HepG2 (cell line): ENCODE measurements around the gene ACSF3. TPM values are rescaled to one million over a fixed set of nuclear protein-coding genes. Genes with fewer than 3 reads are reported as not detected.

Source experiments
- ATAC-seq: fragments of 200-7000 bp; cut with Tn5 transposase; 3 replicates; pipeline ENCODE4 v1.9.1; 2020; ENCODE audit warnings: mild to moderate bottlenecking, moderate library complexity
- BruUV-seq: library from RNA; stranded (reverse); fragments of 400-500 nt; replicated peaks from 2 replicates; lab custom pipeline; 2021; lab: Mats Ljungman, UMichigan
- CTCF ChIA-PET: fragments of 300-600 bp; formaldehyde crosslinking; extraction: SDS; loops from one replicate; lab custom pipeline; 2021; ENCODE audit warnings: low total read pairs, inconsistent platforms, low intra/inter-chr PET ratio; lab: Yijun Ruan, JAX
- POLR2A ChIA-PET: fragments of 350-600 bp; sonication (Branson Sonifier 250); formaldehyde crosslinking; loops from one replicate; lab custom pipeline; 2020; ENCODE audit warnings: antibody characterized with exemption, inconsistent platforms; lab: Yijun Ruan, JAX
- DNase-seq: peaks from one replicate; pipeline ENCODE4 v3.0.0-alpha.2; 2015; ENCODE audit warnings: low spot score
- FAIRE-seq: peaks from 3 replicates; lab custom pipeline; 2011; peaks lifted over from hg19 to GRCh38; lab: Jason Lieb, UNC
- H2AFZ ChIP-seq: one replicate; pipeline ENCODE4 v1.6.1; 2011; ENCODE audit warnings: low read length, inconsistent platforms
- H3K27ac ChIP-seq: fragments of 300-600 bp; 3 replicates; pipeline ENCODE4 v1.8.0; 2011; ENCODE audit warnings: mixed run types, mild to moderate bottlenecking, mixed read lengths, low read length, inconsistent platforms; ENCODE audit not compliant: insufficient read depth; ENCODE audit errors: extremely low read length
- H3K27me3 ChIP-seq, 2 experiments: fragments of 200-600 bp in 1 of 2; 2 replicates in 1 of 2; 3 replicates in 1 of 2; pipeline versions ENCODE4 v1.6.0 to v1.8.0; 2011; ENCODE audit warnings: low read length in 2 of 2, mild to moderate bottlenecking in 2 of 2, moderate library complexity in 2 of 2, inconsistent platforms in 1 of 2; ENCODE audit not compliant: insufficient read depth in 2 of 2, control insufficient read depth in 1 of 2
- H3K36me3 ChIP-seq, 2 experiments: fragments of 200-600 bp in 1 of 2; replicated peaks in 1 of 2; 2 replicates in 1 of 2; 3 replicates in 1 of 2; pipeline versions ENCODE4 v1.5.1 to v1.8.0; 2011; ENCODE audit warnings: low read length in 2 of 2, inconsistent platforms in 1 of 2; ENCODE audit not compliant: insufficient read depth in 2 of 2, control insufficient read depth in 1 of 2
- H3K4me1 ChIP-seq: 2 replicates; pipeline ENCODE4 v1.5.1; 2012; ENCODE audit warnings: low read length, inconsistent platforms; ENCODE audit not compliant: insufficient read depth
- H3K4me2 ChIP-seq: 2 replicates; pipeline ENCODE4 v1.6.0; 2011; ENCODE audit warnings: low read depth, low read length, inconsistent platforms
- H3K4me3 ChIP-seq, 3 experiments: fragments of 200-600 bp in 1 of 3; sonication (generic), shearing (Covaris generic) in 1 of 3; replicated peaks in 1 of 3; 2 replicates each; pipeline ENCODE4 v1.5.1; 2011 to 2016; ENCODE audit warnings: low read length in 3 of 3, inconsistent platforms in 2 of 3, low read depth in 2 of 3, mild to moderate bottlenecking in 2 of 3, control low read depth in 1 of 3, mixed read lengths in 1 of 3; ENCODE audit not compliant: insufficient read depth in 1 of 3
- H3K79me2 ChIP-seq: one replicate; pipeline ENCODE4 v1.6.1; 2011; ENCODE audit warnings: low read length, inconsistent platforms; ENCODE audit not compliant: insufficient read depth
- H3K9ac ChIP-seq: 2 replicates; pipeline ENCODE4 v1.6.0; 2011; ENCODE audit warnings: mild to moderate bottlenecking, low read depth, low read length, inconsistent platforms; ENCODE audit not compliant: insufficient read depth
- H3K9me3 ChIP-seq: 2 replicates; pipeline ENCODE4 v1.5.1; 2012; ENCODE audit warnings: mild to moderate bottlenecking, low read length
- H4K20me1 ChIP-seq: 2 replicates; pipeline ENCODE4 v1.6.0; 2011; ENCODE audit warnings: inconsistent platforms, mild to moderate bottlenecking, low read length, moderate library complexity; ENCODE audit not compliant: insufficient read depth
- AGO1 ChIP-seq: fragments of 200-400 bp; formaldehyde crosslinking; IDR thresholded peaks from 2 replicates; pipeline ENCODE4 v1.6.1; 2017; ENCODE audit warnings: mild to moderate bottlenecking, low read depth, low read length, moderate library complexity; ENCODE audit not compliant: poor library complexity, severe bottlenecking
- AGO2 ChIP-seq: fragments of 200-400 bp; formaldehyde crosslinking; optimal IDR thresholded peaks from 2 replicates; pipeline ENCODE3; 2017; ENCODE audit warnings: mild to moderate bottlenecking, low read depth, low read length, moderate library complexity
- ATF7 ChIP-seq, 2 experiments: fragments of 450-650 bp in 1 of 2; sonication (generic) in 1 of 2; formaldehyde crosslinking in 1 of 2; IDR thresholded peaks; 2 replicates each; pipeline versions ENCODE4 v1.4.0 to v1.6.1; 2016 to 2020; ENCODE audit warnings: antibody characterized with exemption in 1 of 2, mild to moderate bottlenecking in 1 of 2, missing genetic modification reagents in 1 of 2
- CREB1 ChIP-seq, 2 experiments: fragments of 450-650 bp in 1 of 2; IDR thresholded peaks; 2 replicates each; pipeline ENCODE4 v1.6.1; 2016 to 2017; ENCODE audit warnings: control low read depth in 1 of 2, mild to moderate bottlenecking in 1 of 2, missing compliant biosample characterization in 1 of 2, missing genetic modification characterization in 1 of 2
- MNT ChIP-seq: fragments of 450-650 bp; IDR thresholded peaks from 2 replicates; pipeline ENCODE4 v1.6.1; 2016
- MTA1 ChIP-seq: sonication (generic); formaldehyde crosslinking; IDR thresholded peaks from 2 replicates; pipeline ENCODE4 v1.4.0; 2020; ENCODE audit warnings: missing genetic modification reagents, mild to moderate bottlenecking, borderline replicate concordance
- MTF2 ChIP-seq: sonication (generic); formaldehyde crosslinking; IDR thresholded peaks from 2 replicates; pipeline ENCODE4 v1.5.0; 2020; ENCODE audit warnings: missing genetic modification reagents, borderline replicate concordance
- ZFP91 ChIP-seq: sonication (generic); formaldehyde crosslinking; IDR thresholded peaks from 2 replicates; pipeline ENCODE4 v1.9.0; 2022; ENCODE audit warnings: missing genetic modification reagents, mild to moderate bottlenecking, borderline replicate concordance
- ZNF382 ChIP-seq: sonication (generic); formaldehyde crosslinking; IDR thresholded peaks from 2 replicates; pipeline ENCODE4 v1.5.0; 2020; ENCODE audit warnings: missing genetic modification reagents, mild to moderate bottlenecking, borderline replicate concordance
- ZNF569 ChIP-seq: sonication (generic); formaldehyde crosslinking; IDR thresholded peaks from 2 replicates; pipeline ENCODE4 v1.5.0; 2020; ENCODE audit warnings: mild to moderate bottlenecking, missing genetic modification reagents, moderate library complexity, borderline replicate concordance
- WGBS: methylation state at CpG from one replicate; pipeline ENCODE4 v1.1.6; 2017; ENCODE audit warnings: low lambda C conversion rate; 5-methylcytosine and 5-hydroxymethylcytosine counted together
- in situ Hi-C: cut with HindIII; loops from 2 replicates; pipeline ENCODE4 v1.10.0; 2017; ENCODE audit warnings: low pct_unique_long_range_greater_than_20kb; ENCODE audit not compliant: extremely low pct_ligation_motif_present
- intact Hi-C: fragments of 100-400 bp; cut with micrococcal nuclease; formaldehyde crosslinking; loops from one replicate; pipeline ENCODE4 v1.10.0; 2022; ENCODE audit not compliant: unreplicated experiment
- polyA plus RNA-seq, 8 experiments: library from polyadenylated mRNA; depleted of rRNA in 3 of 8; stranded (reverse) in 7 of 8; unstranded in 1 of 8; fragments of >200 nt; fragmentation: Illumina TruSeq in 4 of 8; extraction: Trizol in 4 of 8; gene quantifications; 2 replicates each; pipeline versions ENCODE4 v1.2.1 to v1.2.3, GENCODE V29; 2011 to 2016; ENCODE audit warnings: low read depth in 4 of 8, missing spikeins in 1 of 8, mixed read lengths in 1 of 8; ENCODE audit not compliant: insufficient read depth in 1 of 8
- total RNA-seq, 5 experiments: library from RNA; depleted of rRNA; stranded (reverse); fragments of >200 nt; fragmentation: Illumina TruSeq; extraction: Trizol; gene quantifications; 2 replicates each; pipeline ENCODE4 v1.2.3, GENCODE V29; 2016; ENCODE audit warnings: low read depth in 1 of 5
- TF ChIP-seq, protein P1 (sequence below): sonication (generic); formaldehyde crosslinking; conservative IDR thresholded peaks from 2 replicates; pipeline ENCODE4 v1.8.0; 2022; ENCODE audit warnings: low read depth, missing genetic modification reagents

The ACSF3 gene
- total and polyA plus RNA-seq, 2 of the 13 experiments (the other 11 are each of a cell fraction or from before 2014, with no cell fraction given), result 14.9 to 30.6 TPM

GRCh38 chr16:89055313-89055712 lies 38.3 kb upstream of the ACSF3 start:
- TF ChIP-seq, protein P1, sequence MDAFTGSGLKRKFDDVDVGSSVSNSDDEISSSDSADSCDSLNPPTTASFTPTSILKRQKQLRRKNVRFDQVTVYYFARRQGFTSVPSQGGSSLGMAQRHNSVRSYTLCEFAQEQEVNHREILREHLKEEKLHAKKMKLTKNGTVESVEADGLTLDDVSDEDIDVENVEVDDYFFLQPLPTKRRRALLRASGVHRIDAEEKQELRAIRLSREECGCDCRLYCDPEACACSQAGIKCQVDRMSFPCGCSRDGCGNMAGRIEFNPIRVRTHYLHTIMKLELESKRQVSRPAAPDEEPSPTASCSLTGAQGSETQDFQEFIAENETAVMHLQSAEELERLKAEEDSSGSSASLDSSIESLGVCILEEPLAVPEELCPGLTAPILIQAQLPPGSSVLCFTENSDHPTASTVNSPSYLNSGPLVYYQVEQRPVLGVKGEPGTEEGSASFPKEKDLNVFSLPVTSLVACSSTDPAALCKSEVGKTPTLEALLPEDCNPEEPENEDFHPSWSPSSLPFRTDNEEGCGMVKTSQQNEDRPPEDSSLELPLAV (CRISPR knock-in tag), result no peak
- TF ChIP-seq MTF2, result 0 out of 2 replicates have a peak, but pooled peaks have one; percentile 3
- no peak overlapping the region for H3K4me3 ChIP-seq
- no peaks in the 10 kb centered on the region for H3K36me3 ChIP-seq
- no peaks in the 10 kb centered on the region for H3K9me3 ChIP-seq
- ChIA-PET POLR2A (no interaction called here), CTCF (no interaction called here)
- ATAC-seq (no peak), FAIRE-seq (no peak), DNase-seq (no peak)
- intact Hi-C loops (no loop called here), in situ Hi-C loops (no loop called here)
- no peak overlapping the region for H3K4me2 ChIP-seq
- no peak overlapping the region for H2AFZ ChIP-seq
- no peaks in the 10 kb centered on the region for H3K4me1 ChIP-seq
- BruUV-seq, result no TSS peak
- H3K27me3 ChIP-seq, result peaks cover 37 to 87% of the 10 kb centered on the region in 2 experiments
- H3K27ac ChIP-seq, result no peak overlapping the region
- H3K79me2 ChIP-seq, result no peaks in the 10 kb centered on the region
- H3K9ac ChIP-seq, result no peak overlapping the region
- H4K20me1 ChIP-seq, result no peaks in the 10 kb centered on the region
- 3% methylated on average over 10 of the region's 15 CpGs for WGBS

GRCh38 chr16:89055894-89056555 lies 37.6 kb upstream of the ACSF3 start:
- H3K36me3 ChIP-seq, result no peaks in the 10 kb centered on the region
- CTCF ChIA-PET, result no interaction called here
- POLR2A ChIA-PET, result no interaction called here
- no peak overlapping the region for H3K4me2 ChIP-seq
- no peaks in the 10 kb centered on the region for H3K9me3 ChIP-seq
- no peak overlapping the region for H3K27ac ChIP-seq
- no TSS peak for BruUV-seq
- intact Hi-C loops, result no loop called here
- no peak overlapping the region for H3K9ac ChIP-seq
- no peaks in the 10 kb centered on the region for H3K4me1 ChIP-seq
- FAIRE-seq (no peak), ATAC-seq (no peak), DNase-seq (no peak)
- H3K79me2 ChIP-seq, result no peaks in the 10 kb centered on the region
- H4K20me1 ChIP-seq, result no peaks in the 10 kb centered on the region
- peak; percentile 50; the same call in 1 of the 2 replicates for TF ChIP-seq CREB1 (IDR thresholded peaks at IDR 0.05)
- TF ChIP-seq CREB1 (CRISPR knock-in tag; IDR thresholded peaks at IDR 0.05), result no peak
- peak; percentile 63 for TF ChIP-seq AGO2
- no peak for TF ChIP-seq ZNF382
- TF ChIP-seq ZFP91 (CRISPR knock-in tag), result no peak
- 0 out of 2 replicates have a peak, but pooled peaks have one; percentile 21 for TF ChIP-seq ATF7 (IDR thresholded peaks at IDR 0.05)
- TF ChIP-seq ATF7 (CRISPR knock-in tag; IDR thresholded peaks at IDR 0.05), result no peak
- TF ChIP-seq MNT, result peak; percentile 86
- TF ChIP-seq MTA1 (CRISPR knock-in tag), result peak; percentile 44; the same call in 1 of the 2 replicates
- TF ChIP-seq AGO1, result peak; percentile 55
- no peak for TF ChIP-seq ZNF569 (CRISPR knock-in tag)
- H2AFZ ChIP-seq, result no peak overlapping the region
- in situ Hi-C loops, result no loop called here
- WGBS, result 21% methylated on average over 20 of the region's 25 CpGs
- no peak overlapping the region for H3K4me3 ChIP-seq
- H3K27me3 ChIP-seq, result peaks cover 39 to 89% of the 10 kb centered on the region in 2 experiments
